Stomach (tissue), 9 donors: Measurements from ENCODE around the gene ZNF766. TPM values are rescaled to one million over a fixed set of nuclear protein-coding genes. Genes with fewer than 3 reads are reported as not detected.

Source experiments
- DNase-seq, 2 donors: peaks; one replicate each; pipeline versions ENCODE4 v3.0.0 to v3.0.0-alpha.2; 2013 to 2019
- H3K27ac ChIP-seq, 5 donors: fragments of 200-600 bp in 4 of 5; sonication (generic) in 4 of 5; one replicate each; pipeline ENCODE4 v1.5.1; 2013 to 2019; ENCODE audit warnings: mild to moderate bottlenecking in 1 of 5, moderate library complexity in 1 of 5
- H3K27me3 ChIP-seq, 3 donors: fragments of 200-600 bp; sonication (generic); one replicate each; pipeline ENCODE4 v1.5.1; 2017 to 2019; ENCODE audit warnings: mixed run types in 1 of 3
- H3K36me3 ChIP-seq, 4 donors: fragments of 200-600 bp; sonication (generic); 1 replicate in 3 of 4; 2 replicates in 1 of 4; pipeline ENCODE4 v1.5.1; 2016 to 2019
- H3K4me1 ChIP-seq, 4 donors: fragments of 200-600 bp; sonication (generic); one replicate each; pipeline ENCODE4 v1.5.1; 2016 to 2019
- H3K4me3 ChIP-seq, 4 donors: fragments of 200-600 bp; sonication (generic) in 3 of 4; one replicate each; pipeline ENCODE4 v1.5.1; 2016 to 2019; ENCODE audit warnings: mild to moderate bottlenecking in 1 of 4
- H3K9me3 ChIP-seq, 4 donors: fragments of 200-600 bp; sonication (generic); one replicate each; pipeline ENCODE4 v1.5.1; 2016 to 2019
- EP300 ChIP-seq: sonication (generic); formaldehyde crosslinking; IDR thresholded peaks from one replicate; pipeline ENCODE4 v1.6.1; 2017; ENCODE audit warnings: antibody characterized with exemption
- POLR2A ChIP-seq, 4 donors: fragments of 450-650 bp; IDR thresholded peaks; one replicate each; pipeline ENCODE4 v1.6.1; 2016; ENCODE audit warnings: antibody characterized with exemption in 4 of 4, control low read depth in 2 of 4, mild to moderate bottlenecking in 1 of 4, moderate library complexity in 1 of 4
- POLR2AphosphoS5 ChIP-seq, 3 donors: sonication (generic); formaldehyde crosslinking; IDR thresholded peaks; one replicate each; pipeline ENCODE4 v1.6.1; 2016; ENCODE audit warnings: antibody characterized with exemption in 3 of 3
- WGBS, 5 donors: extraction: QIAGEN DNeasy Blood & Tissue Kit in 3 of 5; methylation state at CpG; one replicate each; pipeline versions ENCODE4 v1.1.5 to v1.1.7; 2013 to 2018; 5-methylcytosine and 5-hydroxymethylcytosine counted together
- intact Hi-C: fragments of 100-400 bp; cut with DNase I; formaldehyde crosslinking; loops from one replicate; pipeline ENCODE4 v1.15.1; 2023; ENCODE audit warnings: low total_unique reads
- polyA plus RNA-seq, 3 donors: library from polyadenylated mRNA; stranded (reverse); fragments of 200-250 nt; gene quantifications; one replicate each; pipeline ENCODE4 v1.2.3, GENCODE V29; 2013
- total RNA-seq, 5 donors: library from RNA; depleted of rRNA; stranded (reverse); fragments of >200 nt; gene quantifications; one replicate each; pipeline versions ENCODE4 v1.1.0 to v1.2.3, GENCODE V29; 2014 to 2016
- TF ChIP-seq, protein P1 (sequence below), 7 experiments: fragments of 450-650 bp in 4 of 7; fragments of 200-600 bp in 3 of 7; sonication (generic) in 3 of 7; IDR thresholded peaks; one replicate each; pipeline ENCODE4 v1.5.1; 2016 to 2019; ENCODE audit warnings: antibody characterized with exemption in 7 of 7, control low read depth in 2 of 7, mild to moderate bottlenecking in 1 of 7
- donor health status: healthy with polysubstance abuse.
- donor health status: Bipolar disorder and iron deficiency.
- donor health status: healthy.

The ZNF766 gene
- total and polyA plus RNA-seq, 8 donors: 1.3 to 19.6 (median 4.2) TPM

DNA sequence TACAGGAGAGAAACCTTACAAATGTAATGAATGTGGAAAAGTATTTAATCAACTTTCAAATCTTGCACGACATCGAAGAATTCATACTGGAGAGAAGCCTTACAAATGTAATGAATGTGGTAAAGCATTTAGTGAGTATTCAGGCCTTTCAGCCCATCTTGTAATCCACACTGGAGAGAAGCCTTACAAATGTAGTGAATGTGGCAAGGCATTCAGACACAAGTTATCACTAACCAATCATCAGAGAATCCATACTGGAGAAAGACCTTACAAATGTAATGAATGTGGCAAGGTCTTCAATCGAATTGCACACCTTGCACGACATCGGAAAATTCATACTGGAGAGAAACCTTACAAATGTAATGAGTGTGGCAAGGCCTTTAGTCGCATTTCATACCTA, 53.0 kb downstream of the ZNF766 start:
- no peak overlapping the region for H3K27ac ChIP-seq
- 93 to 99% (median 97%) methylated on average over 6 of the region's 6 CpGs for WGBS, 5 donors
- peaks cover 51 to 61% (median 59%) of the 10 kb centered on the region in 4 donors for H3K36me3 ChIP-seq
- peaks cover 91 to 100% (median 100%) of the 10 kb centered on the region in 4 donors for H3K9me3 ChIP-seq
- no peaks in the 10 kb centered on the region for H3K4me1 ChIP-seq
- intact Hi-C loops: no loop called here
- TF ChIP-seq, protein P1, sequence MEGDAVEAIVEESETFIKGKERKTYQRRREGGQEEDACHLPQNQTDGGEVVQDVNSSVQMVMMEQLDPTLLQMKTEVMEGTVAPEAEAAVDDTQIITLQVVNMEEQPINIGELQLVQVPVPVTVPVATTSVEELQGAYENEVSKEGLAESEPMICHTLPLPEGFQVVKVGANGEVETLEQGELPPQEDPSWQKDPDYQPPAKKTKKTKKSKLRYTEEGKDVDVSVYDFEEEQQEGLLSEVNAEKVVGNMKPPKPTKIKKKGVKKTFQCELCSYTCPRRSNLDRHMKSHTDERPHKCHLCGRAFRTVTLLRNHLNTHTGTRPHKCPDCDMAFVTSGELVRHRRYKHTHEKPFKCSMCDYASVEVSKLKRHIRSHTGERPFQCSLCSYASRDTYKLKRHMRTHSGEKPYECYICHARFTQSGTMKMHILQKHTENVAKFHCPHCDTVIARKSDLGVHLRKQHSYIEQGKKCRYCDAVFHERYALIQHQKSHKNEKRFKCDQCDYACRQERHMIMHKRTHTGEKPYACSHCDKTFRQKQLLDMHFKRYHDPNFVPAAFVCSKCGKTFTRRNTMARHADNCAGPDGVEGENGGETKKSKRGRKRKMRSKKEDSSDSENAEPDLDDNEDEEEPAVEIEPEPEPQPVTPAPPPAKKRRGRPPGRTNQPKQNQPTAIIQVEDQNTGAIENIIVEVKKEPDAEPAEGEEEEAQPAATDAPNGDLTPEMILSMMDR (IDR thresholded peaks at IDR 0.05): no peak
- no peak for TF ChIP-seq EP300
- TF ChIP-seq POLR2A (IDR thresholded peaks at IDR 0.05): no peak
- TF ChIP-seq POLR2AphosphoS5 (IDR thresholded peaks at IDR 0.05): no peak
- H3K27me3 ChIP-seq: no peaks in the 10 kb centered on the region
- no peak overlapping the region for H3K4me3 ChIP-seq
- no peak for DNase-seq

DNA sequence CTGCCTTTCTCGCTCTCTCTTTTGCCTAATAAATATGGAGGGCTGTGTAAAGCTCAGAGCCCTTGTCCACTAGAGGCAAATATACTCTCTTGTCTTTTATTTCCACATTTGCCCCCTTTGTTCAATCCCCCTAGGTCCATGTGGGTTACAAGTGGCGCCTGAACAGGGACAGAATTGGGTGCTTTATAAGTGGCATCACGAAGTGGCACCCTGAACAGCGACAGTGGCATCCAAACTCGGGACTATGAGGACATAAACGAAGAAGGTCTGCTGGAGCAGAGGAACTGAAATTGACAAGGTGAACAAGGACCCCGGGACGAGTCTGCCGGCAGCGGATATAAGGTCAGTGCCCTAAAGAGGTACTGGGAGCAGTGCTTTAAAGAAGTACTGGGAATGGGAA, 62.4 kb downstream of the ZNF766 start:
- intact Hi-C loops: no loop called here
- Histone ChIP-seq H3K27me3 (no peaks in the 10 kb centered on the region), H3K4me1 (peaks cover 2 to 7% (median 3%) of the 10 kb centered on the region in 4 donors), H3K4me3 (no peak overlapping the region), H3K9me3 (peaks cover 52 to 94% (median 81%) of the 10 kb centered on the region in 4 donors), H3K27ac (no peak overlapping the region), H3K36me3 (peaks cover 0 to 3% (median 0%) of the 10 kb centered on the region in 4 donors)
- 80 to 93% (median 89%) methylated on average over 10 of the region's 10 CpGs for WGBS, 5 donors
- no peak for TF ChIP-seq POLR2AphosphoS5 (IDR thresholded peaks at IDR 0.05)
- no peak for TF ChIP-seq EP300
- TF ChIP-seq, protein P1 (IDR thresholded peaks at IDR 0.05): no peak
- no peak for TF ChIP-seq POLR2A (IDR thresholded peaks at IDR 0.05)
- DNase-seq: no peak

DNA sequence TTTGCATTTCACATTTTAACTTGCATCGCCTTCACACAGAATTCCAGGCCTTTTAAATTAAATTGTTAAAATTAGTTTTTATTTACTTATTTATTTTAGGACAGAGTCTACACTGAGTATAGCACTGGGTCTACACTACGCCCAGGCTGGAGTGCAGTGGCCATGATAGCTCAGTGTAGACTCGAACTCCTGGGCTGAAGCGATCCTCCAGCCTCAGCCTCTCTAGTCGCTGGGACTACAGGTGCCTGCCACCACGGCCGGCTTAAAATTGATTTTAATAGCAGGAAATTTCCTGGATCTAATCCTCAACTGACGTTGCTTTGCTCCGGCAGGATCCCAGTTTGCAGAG, 66.4 kb downstream of the ZNF766 start:
- peaks cover 24 to 68% (median 50%) of the 10 kb centered on the region in 4 donors for H3K9me3 ChIP-seq
- intact Hi-C loops: no loop called here
- H3K27ac ChIP-seq: peak overlapping the region; percentile 68 to 87 (median 80)
- H3K27me3 ChIP-seq: no peaks in the 10 kb centered on the region
- peak overlapping the region; percentile 64 to 77 (median 75) for H3K4me3 ChIP-seq
- peaks cover 0 to 14% (median 0%) of the 10 kb centered on the region in 4 donors for H3K36me3 ChIP-seq
- no peak for DNase-seq
- TF ChIP-seq POLR2A (IDR thresholded peaks at IDR 0.05) (no peak), POLR2AphosphoS5 (IDR thresholded peaks at IDR 0.05) (no peak), EP300 (no peak)
- TF ChIP-seq, protein P1 (IDR thresholded peaks at IDR 0.05): no peak
- peaks cover 6 to 18% (median 10%) of the 10 kb centered on the region in 4 donors for H3K4me1 ChIP-seq
- 47 to 57% (median 53%) methylated on average over 9 of the region's 9 CpGs for WGBS, 5 donors

DNA sequence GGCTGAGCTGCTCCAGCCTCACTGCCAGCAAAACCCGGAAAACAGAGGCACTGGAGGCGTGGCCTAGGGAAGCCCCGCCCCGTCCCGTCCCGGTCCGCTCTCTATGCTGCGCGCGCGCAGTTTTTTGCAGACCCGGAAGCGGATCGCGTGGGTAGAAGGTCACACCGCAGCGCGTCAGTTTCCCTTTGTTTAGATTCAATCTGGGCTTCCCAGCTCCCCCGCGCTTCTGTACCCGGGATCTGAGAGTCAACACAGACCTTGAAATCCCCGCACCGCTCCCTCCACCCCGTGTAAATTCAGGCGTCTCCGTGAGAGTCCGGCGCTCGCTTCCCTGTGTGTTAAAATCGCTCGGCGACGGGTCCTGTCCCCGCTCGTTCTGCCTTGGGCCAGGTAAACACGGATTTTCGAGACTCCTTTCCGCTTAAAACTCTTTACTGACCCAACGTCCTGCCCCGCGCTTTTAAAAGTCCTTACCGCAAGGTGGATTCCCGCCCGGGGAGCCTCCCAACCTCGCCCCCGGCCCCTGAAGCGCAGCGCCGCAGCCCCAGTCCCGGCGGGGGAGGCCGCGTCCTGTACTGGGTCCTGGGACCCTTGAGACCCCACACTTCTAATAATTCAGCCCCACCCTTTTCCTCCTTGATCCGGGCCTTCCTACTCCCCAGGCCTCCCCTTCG, 66.9 kb downstream of the ZNF766 start, which contains the start of gene ZNF610:
ZNF610 (plus strand) TSS at position 127 of the 674 bp plus-strand sequence. CDS start 12,930 bp downstream, outside the sequence.
- peaks cover 6 to 18% (median 10%) of the 10 kb centered on the region in 4 donors for H3K4me1 ChIP-seq
- H3K36me3 ChIP-seq: peaks cover 0 to 14% (median 0%) of the 10 kb centered on the region in 4 donors
- H3K27ac ChIP-seq: peak within 1 kb of the TSS; percentile 68 to 87 (median 80)
- 0 to 2% (median 2%) methylated on average over 45 to 55 of the region's 55 CpGs for WGBS, 5 donors
- peak within 1 kb of the TSS; percentile 64 to 77 (median 75) for H3K4me3 ChIP-seq
- peak; percentile 88 to 97 for DNase-seq
- no peaks in the 10 kb centered on the region for H3K27me3 ChIP-seq
- no peak for TF ChIP-seq POLR2A (IDR thresholded peaks at IDR 0.05)
- TF ChIP-seq, protein P1 (IDR thresholded peaks at IDR 0.05): no peak
- TF ChIP-seq POLR2AphosphoS5 (IDR thresholded peaks at IDR 0.05): peak; percentile 71 to 90 (median 84)
- TF ChIP-seq EP300: no peak
- intact Hi-C loops: no loop called here
- H3K9me3 ChIP-seq: peaks cover 20 to 65% (median 45%) of the 10 kb centered on the region in 4 donors
